GM12865 (cell line): Measurements from ENCODE around the gene UBE2L5.

Experiments used
- DNase-seq: peaks from one replicate; pipeline ENCODE4 v3.0.0; 2010; ENCODE audit warnings: low read depth
- H3K4me3 ChIP-seq: 2 replicates; pipeline ENCODE4 v1.5.1; 2011; ENCODE audit warnings: mild to moderate bottlenecking, low read depth, low read length, control low read depth
- TF ChIP-seq, protein P1 (sequence below): IDR thresholded peaks from 2 replicates; pipeline ENCODE4 v1.5.1; 2011; ENCODE audit warnings: low read length, control low read depth, low read depth, inconsistent platforms; ENCODE audit not compliant: insufficient read depth; ENCODE audit errors: missing control alignments

Gene UBE2L5

DNA sequence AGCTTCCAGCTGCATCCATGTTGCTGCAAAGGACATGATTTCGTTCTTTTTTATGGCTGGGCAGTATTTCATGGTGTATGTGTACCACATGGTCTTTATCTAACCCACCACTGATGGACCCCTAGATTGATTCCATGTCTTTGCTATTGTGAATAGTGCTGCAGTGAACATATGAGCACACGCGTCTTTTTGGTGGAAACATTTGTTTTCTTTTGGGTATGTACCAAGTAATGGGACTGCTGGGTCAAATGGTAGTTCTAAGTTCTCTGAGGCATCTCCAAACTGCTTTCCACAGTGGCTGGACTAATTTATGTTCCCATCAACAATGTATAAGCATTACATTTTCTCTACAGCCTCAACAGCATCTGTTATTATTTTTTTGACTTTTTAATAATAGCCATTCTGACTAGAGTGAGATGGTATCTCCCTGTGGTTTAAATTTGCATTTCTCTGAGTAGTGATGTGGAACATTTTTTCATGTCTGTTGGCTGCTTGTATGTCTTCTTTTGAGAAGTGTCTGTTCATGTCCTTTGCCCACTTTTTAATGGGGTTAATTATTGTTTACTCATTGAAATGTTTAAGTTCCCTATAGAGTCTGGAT is 6.8 kb upstream of the UBE2L5 start:
- TF ChIP-seq, protein P1, sequence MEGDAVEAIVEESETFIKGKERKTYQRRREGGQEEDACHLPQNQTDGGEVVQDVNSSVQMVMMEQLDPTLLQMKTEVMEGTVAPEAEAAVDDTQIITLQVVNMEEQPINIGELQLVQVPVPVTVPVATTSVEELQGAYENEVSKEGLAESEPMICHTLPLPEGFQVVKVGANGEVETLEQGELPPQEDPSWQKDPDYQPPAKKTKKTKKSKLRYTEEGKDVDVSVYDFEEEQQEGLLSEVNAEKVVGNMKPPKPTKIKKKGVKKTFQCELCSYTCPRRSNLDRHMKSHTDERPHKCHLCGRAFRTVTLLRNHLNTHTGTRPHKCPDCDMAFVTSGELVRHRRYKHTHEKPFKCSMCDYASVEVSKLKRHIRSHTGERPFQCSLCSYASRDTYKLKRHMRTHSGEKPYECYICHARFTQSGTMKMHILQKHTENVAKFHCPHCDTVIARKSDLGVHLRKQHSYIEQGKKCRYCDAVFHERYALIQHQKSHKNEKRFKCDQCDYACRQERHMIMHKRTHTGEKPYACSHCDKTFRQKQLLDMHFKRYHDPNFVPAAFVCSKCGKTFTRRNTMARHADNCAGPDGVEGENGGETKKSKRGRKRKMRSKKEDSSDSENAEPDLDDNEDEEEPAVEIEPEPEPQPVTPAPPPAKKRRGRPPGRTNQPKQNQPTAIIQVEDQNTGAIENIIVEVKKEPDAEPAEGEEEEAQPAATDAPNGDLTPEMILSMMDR: no peak
- peak; percentile 71 for DNase-seq
- H3K4me3 ChIP-seq: peak overlapping the region; percentile 15

DNA sequence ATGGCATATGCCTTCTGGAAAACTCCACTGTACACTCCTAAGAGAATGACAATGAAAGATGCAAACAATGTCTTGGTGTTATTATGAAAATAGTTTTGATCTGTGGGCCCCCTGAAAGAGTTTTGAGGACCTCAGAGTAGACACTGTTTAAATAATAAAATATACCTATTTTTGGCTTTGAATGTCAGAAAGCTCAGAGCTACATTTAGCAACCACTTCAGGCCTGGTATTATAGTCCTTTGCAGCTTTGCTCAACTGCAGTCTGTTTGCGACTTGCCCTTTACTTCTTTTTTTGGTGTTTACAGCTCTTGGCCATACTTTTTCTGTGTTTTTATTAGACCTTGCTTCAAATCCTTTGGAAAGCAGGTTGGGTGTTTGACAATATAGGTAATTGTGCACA is 5.8 kb upstream of the UBE2L5 start:
- H3K4me3 ChIP-seq: no peak overlapping the region
- DNase-seq: no peak
- TF ChIP-seq, protein P1: no peak

DNA sequence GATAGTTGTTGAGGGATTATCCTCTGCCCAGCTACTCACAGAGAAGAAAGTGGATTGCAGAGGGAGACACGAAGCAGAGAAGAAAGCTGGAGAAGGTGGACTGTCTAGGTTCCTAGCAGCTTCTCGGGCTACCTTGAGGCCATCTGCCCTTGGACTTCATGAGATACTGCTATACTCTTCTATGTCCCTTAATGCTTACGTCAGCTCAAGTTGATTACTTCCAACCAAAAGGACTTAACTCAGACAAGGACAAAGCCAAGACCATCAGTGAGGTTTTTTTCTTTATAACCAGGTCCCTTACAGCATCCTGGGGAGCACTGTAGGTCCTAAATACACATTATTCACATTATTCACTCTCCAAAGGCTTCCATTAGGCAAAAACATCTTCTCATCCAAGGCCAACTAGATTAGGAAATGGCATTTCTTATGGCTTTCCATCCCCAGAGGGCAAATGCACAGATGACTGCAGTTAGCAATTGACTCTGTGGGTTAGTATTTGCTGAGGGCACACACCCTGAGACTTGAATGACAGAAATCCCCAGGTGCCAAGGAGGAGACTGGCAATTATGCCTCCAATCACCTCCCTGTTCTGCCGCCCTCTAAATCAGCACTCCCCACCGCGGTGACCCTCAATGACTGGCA is 4.1 kb upstream of the UBE2L5 start:
- no peak overlapping the region for H3K4me3 ChIP-seq
- DNase-seq: no peak
- TF ChIP-seq, protein P1: no peak

DNA sequence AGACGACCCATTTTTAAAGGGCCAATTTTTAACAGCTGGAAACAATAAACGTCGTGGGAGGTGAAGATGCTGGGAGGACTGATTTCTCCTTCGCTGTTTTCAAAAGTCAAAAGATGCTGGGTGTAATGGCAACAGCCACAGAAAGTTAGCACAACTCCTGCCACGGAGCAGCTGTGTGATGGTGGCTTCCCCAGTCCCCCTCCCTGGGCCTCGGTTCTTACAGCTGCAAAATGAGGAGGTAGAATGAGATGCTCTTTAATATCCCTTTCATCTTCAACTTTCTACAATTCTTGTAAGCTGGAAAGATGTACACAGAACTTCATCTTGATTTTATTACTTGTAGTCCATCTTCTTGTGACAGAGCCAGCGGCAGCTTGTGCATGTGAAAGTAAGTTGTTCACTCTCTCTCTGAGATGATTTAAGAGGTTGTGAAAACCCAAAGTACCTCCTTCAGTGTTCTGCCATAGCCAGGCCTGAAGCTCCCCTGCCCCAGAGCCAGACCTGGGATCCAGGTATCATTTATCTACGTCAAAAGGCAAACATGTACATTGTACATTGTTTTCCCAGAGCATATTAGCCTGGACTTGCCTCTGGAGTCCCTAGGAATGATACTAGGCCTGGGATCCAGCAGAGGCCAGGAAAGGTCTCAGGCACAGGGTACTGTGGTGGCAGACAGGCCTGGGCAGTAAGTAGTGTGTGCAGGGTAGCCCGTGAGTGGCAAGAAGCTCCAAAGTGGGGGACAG is 3.4 kb upstream of the UBE2L5 start:
- TF ChIP-seq, protein P1: no peak

DNA sequence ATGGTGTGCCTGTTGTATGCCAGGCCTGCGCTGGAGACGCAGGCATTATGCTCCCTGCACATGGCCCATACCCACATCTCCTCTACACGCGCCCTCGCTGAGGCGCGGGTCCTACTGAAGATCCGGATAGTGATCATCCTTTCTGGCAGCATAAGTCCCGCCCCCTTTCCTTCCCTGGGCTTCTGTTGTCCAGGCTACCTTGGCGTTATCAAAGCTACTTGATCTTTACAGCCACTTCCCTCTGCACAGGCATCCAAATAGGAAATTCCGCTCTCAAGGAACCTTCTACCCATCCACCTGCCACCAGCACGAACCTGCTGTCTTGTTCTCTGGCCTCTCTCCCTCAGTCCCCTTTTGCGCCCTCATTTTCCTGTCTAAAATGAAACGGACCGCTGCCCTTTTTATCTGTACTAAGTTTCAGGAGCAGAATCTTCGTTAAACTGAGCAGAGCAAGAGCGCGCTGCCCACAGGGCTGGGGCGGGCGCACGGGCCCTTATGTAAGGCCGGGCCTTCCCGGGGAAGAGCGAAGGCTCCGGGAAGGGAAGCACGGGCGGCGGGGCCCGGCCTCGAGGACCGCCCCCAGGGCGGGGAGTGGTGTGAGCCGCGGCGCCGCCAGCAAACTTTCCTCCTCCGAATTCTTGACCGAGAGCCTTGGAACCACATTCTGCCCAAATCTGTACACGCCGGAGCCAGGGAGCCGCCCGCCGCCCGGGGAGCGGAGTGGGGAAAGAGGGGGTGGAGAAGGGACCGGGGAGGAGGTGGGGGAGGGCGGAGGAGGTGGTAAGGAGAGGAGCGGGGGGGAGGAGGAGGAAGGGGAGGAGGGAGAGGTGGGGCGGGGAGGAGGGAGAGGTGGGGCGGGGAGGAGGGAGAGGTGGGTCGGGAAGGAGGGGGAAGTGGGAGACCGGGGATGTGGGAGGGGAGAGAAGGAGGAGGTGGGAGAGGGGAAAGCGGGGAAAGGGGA is 920 bp upstream of the UBE2L5 start:
- TF ChIP-seq, protein P1: no peak
- H3K4me3 ChIP-seq: peak overlapping the region; percentile 76
- DNase-seq: peak; percentile 68

More for the DNA sequence above, 3.4 kb upstream of the UBE2L5 start:
- no peak for DNase-seq
- no peak overlapping the region for H3K4me3 ChIP-seq

DNA sequence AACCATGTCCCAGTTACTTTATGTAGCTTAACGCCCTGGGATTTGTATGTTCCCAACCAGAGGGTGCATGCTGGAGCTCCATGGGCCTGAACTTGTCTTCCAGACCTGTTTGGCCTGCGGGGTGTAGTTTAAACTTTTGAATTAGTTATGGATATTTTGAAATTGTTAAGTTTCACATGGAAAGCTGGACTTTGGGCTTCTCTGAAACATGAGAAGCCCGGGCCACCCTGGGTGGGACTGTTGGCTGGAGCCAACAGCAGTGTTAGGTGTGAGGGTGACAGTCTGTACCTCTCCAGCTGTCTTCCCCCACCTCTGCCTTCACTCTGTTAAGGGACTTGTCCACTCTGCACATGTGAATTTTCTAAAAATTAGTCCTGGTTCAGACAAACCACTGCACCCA is 1.6 kb downstream of the UBE2L5 start:
- no peak for DNase-seq
- H3K4me3 ChIP-seq: no peak overlapping the region

More for the DNA sequence above, 1.6 kb downstream of the UBE2L5 start:
- TF ChIP-seq, protein P1: no peak
